T-helper 1 cell treated with Interleukin-12 subunit alpha and Interleukin-12 subunit beta and Interleukin-4 antibody, amounts not matched to agents 30 ng/mL and 1 ng/mL, for 36 hours (primary cell): ENCODE results near the gene LMAN2. TPM values are rescaled to one million over a fixed set of nuclear protein-coding genes. Genes with fewer than 3 reads are reported as not detected.
"Not testable (repeated sequence)": the region's sequence is repeated elsewhere in the genome, so short reads cannot be mapped to it uniquely, and the experiment has no call there.

Source experiments
- intact Hi-C: fragments of 100-400 bp; cut with micrococcal nuclease; formaldehyde crosslinking; loops from one replicate; pipeline ENCODE4 v1.15.1; 2024
- total RNA-seq: library from RNA; stranded (reverse); gene quantifications from 2 replicates; pipeline ENCODE4 v1.2.3, GENCODE V29; 2022

LMAN2 gene
- total RNA-seq, 1 donor from 2014 or later, result 151 TPM

GRCh38 chr5:177350776-177351391 lies 584 bp downstream of the LMAN2 start:
- intact Hi-C loops, result loop anchor here (1.0 to 5.0 kb wide), 11 partner anchors 12 to 814 kb away; partner anchors contain the start of genes B4GALT7, NSD1, PRELID1 and RAB24

DNA sequence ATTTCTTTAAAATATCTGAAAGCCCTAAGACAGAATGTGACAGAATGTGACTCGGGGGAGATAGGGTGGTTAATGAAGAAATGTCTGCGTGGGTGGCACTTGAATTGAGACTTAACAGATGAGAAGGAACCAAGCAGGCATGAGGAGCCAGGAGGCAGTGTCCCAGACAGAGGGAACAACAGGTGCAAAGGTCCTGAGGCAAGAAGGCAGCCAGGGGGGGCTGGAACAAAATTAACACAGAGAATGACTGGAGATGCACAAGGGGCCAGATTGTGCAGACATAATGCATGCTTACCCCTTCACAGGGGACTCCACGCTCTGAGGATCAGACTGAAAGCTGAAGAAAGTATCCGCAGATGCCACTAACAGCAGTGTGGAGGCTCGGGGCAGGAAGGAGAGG lies 1.7 kb downstream of the LMAN2 start:
- intact Hi-C loops, result loop anchor here (2.0 to 5.0 kb wide), 4 partner anchors 327 to 812 kb away; partner anchors contain the start of genes RNF44, TSPAN17, UIMC1 and ZNF346

DNA sequence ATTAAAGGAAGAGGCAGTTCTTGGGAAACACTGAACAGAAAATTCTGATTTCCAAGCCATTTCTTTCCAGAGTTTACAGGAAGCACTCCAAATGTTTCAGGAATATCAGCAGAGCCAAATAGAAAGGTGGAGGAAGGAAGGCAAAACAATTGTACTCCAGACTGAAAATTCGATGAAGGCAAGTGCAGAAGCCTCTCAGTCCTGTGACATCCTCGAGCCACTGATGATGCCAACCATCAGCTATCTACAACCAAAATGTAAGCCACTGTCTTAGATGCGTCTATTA lies 2.2 kb downstream of the LMAN2 start:
- intact Hi-C loops, result no loop called here

DNA sequence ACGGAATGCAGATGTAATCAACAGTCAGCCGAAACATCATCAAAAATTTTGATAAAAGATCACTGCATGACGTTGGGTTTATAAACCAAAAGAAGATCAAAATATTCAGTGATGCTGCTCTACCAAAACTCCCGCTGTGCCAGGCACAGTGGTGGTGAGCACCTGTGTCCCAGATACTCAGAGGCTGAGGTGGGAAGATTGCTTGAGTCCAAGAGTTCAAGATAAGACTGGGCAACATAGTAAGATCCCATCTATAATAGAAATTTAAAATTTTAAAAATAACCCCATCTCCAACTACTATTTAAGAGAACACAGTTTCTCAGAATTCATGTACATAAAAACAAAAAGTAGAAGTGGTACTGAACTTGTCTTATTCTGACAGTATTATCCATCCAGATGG lies 3.8 kb downstream of the LMAN2 start:
- intact Hi-C loops, result no loop called here

- intact Hi-C loops, result no loop called here
Observed at GRCh38 chr5:177346820-177347219, 4.6 kb downstream of the LMAN2 start.

DNA sequence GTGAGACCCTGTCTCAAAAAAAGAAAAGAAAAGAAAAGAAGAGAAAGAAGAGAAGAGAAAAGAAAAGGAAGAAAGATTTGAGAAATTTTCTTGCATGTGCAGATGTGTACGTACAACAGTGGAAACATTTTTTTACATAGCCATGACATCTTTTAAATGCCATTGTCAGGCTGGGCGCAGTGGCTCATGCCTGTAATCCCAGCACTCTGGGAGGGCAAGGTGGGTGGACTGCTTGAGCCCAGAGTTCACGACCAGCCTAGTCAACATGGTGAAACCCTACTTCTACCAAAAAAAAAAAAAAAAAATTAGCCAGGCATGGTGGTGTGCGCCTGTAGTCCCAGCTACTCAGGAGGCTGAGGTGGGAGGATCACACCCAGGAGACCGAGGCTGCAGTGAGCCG lies 6.6 kb downstream of the LMAN2 start:
- intact Hi-C loops, result no loop called here

DNA sequence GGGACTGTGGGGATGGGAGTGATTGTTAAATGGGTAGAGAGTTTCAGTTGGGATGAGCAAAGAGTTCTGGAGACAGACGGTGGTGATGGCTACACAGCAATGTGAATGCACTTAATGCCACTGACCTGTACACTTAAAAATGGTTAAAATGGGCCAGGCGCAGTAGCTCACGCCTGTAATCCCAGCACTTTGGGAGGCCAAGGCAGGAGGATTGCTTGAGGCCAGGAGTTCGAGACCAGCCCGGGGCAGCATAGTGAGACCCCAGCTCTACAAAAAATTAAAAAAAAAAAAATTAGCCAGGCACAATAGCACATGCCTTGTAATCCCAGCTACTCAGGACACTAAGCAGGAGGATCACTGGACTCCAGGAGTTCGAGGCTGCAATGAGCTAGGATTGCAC lies 7.7 kb downstream of the LMAN2 start:
- intact Hi-C loops, result no loop called here

- intact Hi-C loops, result not testable (repeated sequence)
Observed at GRCh38 chr5:177343000-177343399, 8.5 kb downstream of the LMAN2 start.

GRCh38 chr5:177339107-177339638 lies 12.3 kb downstream of the LMAN2 start:
- intact Hi-C loops, result no loop called here

- intact Hi-C loops, result no loop called here
Observed at GRCh38 chr5:177338251-177339106, 13.0 kb downstream of the LMAN2 start.

DNA sequence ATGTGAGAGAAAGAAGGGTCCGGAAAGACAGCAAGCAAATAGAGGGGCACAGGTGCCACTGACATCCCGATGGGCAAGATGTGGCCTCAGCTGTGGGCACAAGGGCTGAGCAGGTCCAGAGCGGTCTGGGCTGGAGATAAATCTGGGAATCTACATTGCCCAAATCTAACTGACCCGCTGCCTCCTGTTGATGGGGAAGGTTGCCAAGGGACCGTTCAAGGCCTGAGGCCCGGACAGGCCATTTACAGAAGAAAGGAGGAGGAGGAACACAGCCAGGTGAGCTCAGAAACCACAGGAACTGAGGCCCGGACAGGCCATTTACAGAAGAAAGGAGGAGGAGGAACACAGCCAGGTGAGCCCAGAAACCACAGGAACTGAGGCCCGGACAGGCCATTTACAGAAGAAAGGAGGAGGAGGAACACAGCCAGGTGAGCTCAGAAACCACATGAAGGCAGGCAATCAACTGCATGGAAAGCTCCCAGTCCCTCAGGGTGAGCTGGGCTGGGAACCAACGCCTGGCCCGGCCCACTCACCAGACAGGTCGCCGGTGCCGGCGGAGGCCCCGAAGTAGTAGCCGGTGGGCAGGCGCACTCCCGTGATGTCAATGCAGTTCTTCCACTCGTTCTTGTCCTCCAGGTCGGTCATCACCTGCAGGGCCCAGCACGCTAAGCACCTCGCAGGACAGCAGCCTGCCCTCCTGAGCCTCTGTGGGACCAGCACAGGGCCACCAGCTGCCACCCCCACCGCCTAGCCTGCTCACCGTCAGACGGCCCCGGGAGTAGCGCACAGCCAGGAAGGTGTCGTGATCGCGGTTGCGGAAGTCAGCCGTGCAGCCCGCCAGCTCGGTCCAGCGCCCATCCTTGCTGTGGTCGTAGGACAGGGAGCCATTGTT lies 14.6 kb downstream of the LMAN2 start:
- intact Hi-C loops, result no loop called here

DNA sequence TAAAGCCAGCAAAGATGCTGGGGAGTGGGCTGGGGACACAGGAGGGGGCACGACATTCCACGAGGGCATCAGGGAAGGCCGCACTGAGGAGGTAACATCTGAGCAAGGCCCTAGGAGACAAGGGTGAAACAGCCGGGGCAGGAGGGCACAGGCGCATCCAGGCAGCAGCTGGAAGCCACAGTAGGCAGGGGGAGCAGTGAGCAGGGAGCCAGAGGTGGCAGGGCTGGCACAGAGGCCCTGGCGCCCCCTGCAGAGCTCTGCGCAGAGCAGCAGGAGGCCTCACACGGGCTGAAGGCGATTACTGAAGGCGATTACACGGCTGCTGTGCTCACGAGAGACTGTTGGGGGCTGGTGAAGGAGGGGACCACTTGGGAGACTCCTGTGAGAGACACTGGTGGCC lies 15.4 kb downstream of the LMAN2 start:
- intact Hi-C loops, result no loop called here

DNA sequence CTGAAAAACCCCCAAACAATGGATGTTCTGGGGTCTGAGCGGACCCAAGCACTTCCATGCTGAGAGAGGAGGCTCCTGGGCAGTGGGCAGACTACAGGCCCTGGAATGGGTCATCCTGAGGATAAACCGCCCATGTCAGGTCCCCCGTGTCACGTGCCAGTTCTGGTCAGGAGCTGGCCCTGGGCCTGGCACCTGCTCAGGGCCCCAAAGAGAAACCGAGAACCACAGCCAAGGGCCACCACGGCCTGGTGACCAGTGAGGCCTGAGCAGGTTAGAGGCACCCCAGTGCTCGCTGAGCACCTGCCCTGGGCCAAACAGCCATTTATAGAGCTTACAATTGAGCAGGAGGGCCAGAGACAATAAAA lies 15.8 kb downstream of the LMAN2 start:
- intact Hi-C loops, result no loop called here

DNA sequence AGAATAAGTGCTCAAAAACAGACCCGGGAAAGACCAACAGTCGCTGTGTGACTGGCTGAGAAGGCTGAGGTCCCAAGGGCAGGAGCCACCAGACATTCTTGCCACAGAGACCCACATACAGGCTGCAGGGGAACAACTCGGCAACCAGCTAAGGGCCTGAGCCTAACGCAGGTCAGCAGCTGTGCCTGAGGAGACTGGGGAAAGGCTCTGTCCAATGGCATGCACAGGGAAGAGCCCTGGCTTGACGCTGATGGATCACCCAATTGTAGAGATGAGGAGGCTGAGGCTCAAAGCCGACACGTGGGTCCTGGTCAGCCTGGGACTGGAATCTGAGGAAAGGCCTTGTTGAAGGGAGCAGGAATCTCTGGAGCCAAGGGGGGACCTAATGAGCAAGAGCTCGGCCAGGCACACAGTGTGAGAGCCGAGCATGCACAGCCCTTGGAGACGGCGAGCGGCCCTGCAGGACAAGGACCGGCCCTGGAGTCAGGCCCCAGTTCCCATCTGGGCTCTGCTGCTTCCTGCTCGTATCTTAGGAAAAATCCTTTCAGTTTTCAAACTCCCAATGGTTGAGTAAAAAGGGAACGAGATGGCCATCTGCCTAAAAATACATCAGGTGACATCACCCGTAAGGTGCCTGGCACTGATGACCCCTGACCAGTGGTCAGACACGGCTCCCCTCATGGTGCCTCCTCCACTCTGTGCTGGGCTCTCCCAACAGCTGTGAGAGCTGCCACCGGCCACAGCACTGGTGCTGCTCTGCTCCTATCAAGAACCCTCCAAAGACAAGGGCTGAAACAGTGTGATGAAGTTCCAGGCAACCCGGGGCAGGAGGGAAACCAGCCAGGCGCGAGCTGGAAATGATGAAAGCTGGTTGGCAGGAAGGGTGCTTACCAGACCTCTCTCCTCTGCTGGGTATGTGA lies 16.4 kb downstream of the LMAN2 start:
- intact Hi-C loops, result no loop called here

GRCh38 chr5:177334155-177334551 lies 17.3 kb downstream of the LMAN2 start:
- intact Hi-C loops, result no loop called here

GRCh38 chr5:177333420-177334154 lies 17.9 kb downstream of the LMAN2 start:
- intact Hi-C loops, result no loop called here

- intact Hi-C loops, result no loop called here
Observed at GRCh38 chr5:177332896-177333260, 18.6 kb downstream of the LMAN2 start.

DNA sequence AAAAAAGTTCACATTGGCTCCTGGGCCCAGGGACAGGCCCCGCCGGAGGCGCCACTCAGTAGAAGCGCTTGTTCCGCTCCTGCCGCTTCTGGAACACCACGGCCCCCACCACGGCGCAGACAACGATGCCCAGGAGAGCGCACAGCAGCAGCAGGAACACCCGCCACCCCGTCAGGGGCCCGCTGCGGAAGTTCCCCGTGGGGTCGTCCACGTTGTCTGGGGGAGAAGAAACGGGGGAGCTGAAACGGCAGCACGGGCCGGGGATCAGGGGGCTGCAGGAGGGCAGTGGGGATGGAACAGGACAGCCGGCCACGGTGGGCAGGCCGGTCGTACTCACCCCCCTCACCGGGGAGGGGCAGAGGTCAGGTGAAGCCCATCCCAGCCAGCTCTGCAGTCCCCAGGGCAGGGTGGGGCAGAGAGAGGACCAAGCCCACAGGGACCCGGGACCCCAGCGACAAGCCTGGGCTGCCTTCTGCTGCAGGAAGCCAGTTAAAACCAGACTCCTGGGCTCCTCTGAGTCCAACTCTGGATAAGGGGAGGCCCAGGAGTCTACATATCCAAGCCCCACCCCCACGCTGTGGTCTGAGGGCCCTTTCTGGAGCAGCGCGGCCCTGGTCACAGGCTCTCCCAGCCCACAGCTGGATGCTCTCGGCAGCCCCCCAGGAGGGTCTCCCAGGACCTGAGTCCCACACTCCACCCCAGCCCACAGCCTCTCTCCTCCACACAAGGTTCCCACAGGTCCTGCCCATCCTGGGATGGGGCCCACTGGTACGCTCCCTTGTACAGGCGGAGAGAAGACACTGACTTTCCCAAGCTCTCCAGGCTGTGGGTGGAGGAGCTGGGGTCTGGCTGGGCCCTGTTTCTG lies 19.2 kb downstream of the LMAN2 start:
- intact Hi-C loops, result no loop called here
